Adrenal gland (tissue), 12 donors: ENCODE results near the gene PCDH9. TPM values are rescaled to one million over a fixed set of nuclear protein-coding genes. Genes with fewer than 3 reads are reported as not detected.

Experiments
- DNase-seq, 7 donors: peaks; one replicate each; pipeline ENCODE4 v3.0.0-alpha.2; 2019 to 2020
- H3K27ac ChIP-seq, 5 donors: fragments of 200-600 bp; sonication (generic) in 4 of 5; 1 replicate in 3 of 5; 2 replicates in 2 of 5; pipeline versions ENCODE4 v1.5.1 to v1.8.0; 2016 to 2020; ENCODE audit warnings: mild to moderate bottlenecking in 1 of 5
- H3K27me3 ChIP-seq: fragments of 200-600 bp; 2 replicates; pipeline ENCODE4 v1.8.0; 2021
- H3K36me3 ChIP-seq, 2 donors: fragments of 200-600 bp; replicated peaks in 1 of 2; 1 replicate in 1 of 2; 2 replicates in 1 of 2; pipeline versions ENCODE4 v1.5.1 to v1.8.0; 2018 to 2022
- H3K4me1 ChIP-seq, 2 donors: fragments of 200-600 bp; replicated peaks in 1 of 2; 1 replicate in 1 of 2; 2 replicates in 1 of 2; pipeline versions ENCODE4 v1.5.1 to v1.8.0; 2018 to 2021
- H3K4me3 ChIP-seq, 4 donors: fragments of 200-600 bp; sonication (generic) in 3 of 4; one replicate each; pipeline ENCODE4 v1.5.1; 2016 to 2018
- H3K9me3 ChIP-seq, 3 donors: fragments of 200-600 bp; sonication (generic) in 1 of 3; replicated peaks in 1 of 3; 1 replicate in 2 of 3; 2 replicates in 1 of 3; pipeline versions ENCODE4 v1.5.1 to v1.8.0; 2016 to 2021
- POLR2A ChIP-seq, 2 donors: fragments of 450-650 bp; IDR thresholded peaks; one replicate each; pipeline ENCODE4 v1.6.1; 2017; ENCODE audit warnings: antibody characterized with exemption in 2 of 2, mild to moderate bottlenecking in 2 of 2, moderate library complexity in 1 of 2
- WGBS, 4 donors: extraction: QIAGEN DNeasy Blood & Tissue Kit in 2 of 4; methylation state at CpG; one replicate each; pipeline versions ENCODE4 v1.1.5 to v1.1.7; 2013 to 2017; 5-methylcytosine and 5-hydroxymethylcytosine counted together
- intact Hi-C, 2 donors: fragments of 100-400 bp; cut with DNase I; formaldehyde crosslinking; loops; one replicate each; pipeline versions ENCODE4 v1.14.1 to v1.15.0; 2022 to 2023
- polyA plus RNA-seq, 3 donors: library from polyadenylated mRNA; stranded (reverse); fragments of 200-250 nt in 2 of 3; fragments of 350-450 nt in 1 of 3; fragmentation: Illumina TruSeq in 1 of 3; extraction: RNeasy Lipid Tissue Mini Kit (QIAGEN cat#74804) in 1 of 3; gene quantifications; one replicate each; pipeline ENCODE4 v1.2.3, GENCODE V29; 2013 to 2014
- total RNA-seq, 9 donors: library from RNA; depleted of rRNA in 4 of 9; stranded (reverse); fragments of >200 nt in 4 of 9; fragments of 120-200 nt in 1 of 9; fragmentation: NEBNext Ultra II Directional in 1 of 9; extraction: Animal tissue kit (Norgen Biotek cat#: 25700) in 1 of 9; gene quantifications; one replicate each; pipeline versions ENCODE4 v1.1.0 to v1.2.4, GENCODE V29; 2013 to 2023
- TF ChIP-seq, protein P1 (sequence below), 6 experiments: fragments of 450-650 bp in 4 of 6; fragments of 200-600 bp in 2 of 6; sonication (generic) in 1 of 6; IDR thresholded peaks; 1 replicate in 5 of 6; 2 replicates in 1 of 6; pipeline versions ENCODE4 v1.5.1 to v1.8.0; 2016 to 2021; ENCODE audit warnings: antibody characterized with exemption in 6 of 6, mild to moderate bottlenecking in 2 of 6, moderate library complexity in 1 of 6
- donor health status: healthy with polysubstance abuse.
- donor health status: Bipolar disorder and iron deficiency.
- donor health status: DM: yes; HTN: yes; CAD: no.
- donor health status: DM: no; HTN: no; CAD: no.
- donor health status: DM: no; HTN: no; CAD: no.
- donor health status: DM: yes; HTN: yes; CAD: no.

Gene PCDH9
- total and polyA plus RNA-seq, 12 donors, result 0.71 to 10.9 (median 3.6) TPM

DNA sequence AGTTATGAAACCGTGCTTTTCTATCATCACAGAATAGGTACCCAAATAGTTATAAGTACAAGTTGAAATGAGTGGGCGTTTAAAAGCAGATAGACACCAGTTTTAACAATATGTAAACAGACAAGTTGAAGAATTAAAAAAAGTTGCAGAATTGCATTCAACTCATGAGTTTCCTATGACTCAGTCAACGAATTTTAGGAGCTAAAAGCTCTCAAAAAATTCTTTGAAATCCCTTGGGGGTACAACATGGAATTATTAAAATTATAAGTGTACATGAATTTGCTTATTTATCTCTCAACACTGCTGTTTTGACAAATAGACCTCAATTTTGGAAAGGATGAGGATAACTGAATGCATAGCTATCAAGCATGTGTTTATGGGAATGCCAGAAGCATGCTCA, 693.4 kb downstream of the PCDH9 start:
- no peak for DNase-seq
- H3K27me3 ChIP-seq, result no peaks in the 10 kb centered on the region
- TF ChIP-seq, protein P1, sequence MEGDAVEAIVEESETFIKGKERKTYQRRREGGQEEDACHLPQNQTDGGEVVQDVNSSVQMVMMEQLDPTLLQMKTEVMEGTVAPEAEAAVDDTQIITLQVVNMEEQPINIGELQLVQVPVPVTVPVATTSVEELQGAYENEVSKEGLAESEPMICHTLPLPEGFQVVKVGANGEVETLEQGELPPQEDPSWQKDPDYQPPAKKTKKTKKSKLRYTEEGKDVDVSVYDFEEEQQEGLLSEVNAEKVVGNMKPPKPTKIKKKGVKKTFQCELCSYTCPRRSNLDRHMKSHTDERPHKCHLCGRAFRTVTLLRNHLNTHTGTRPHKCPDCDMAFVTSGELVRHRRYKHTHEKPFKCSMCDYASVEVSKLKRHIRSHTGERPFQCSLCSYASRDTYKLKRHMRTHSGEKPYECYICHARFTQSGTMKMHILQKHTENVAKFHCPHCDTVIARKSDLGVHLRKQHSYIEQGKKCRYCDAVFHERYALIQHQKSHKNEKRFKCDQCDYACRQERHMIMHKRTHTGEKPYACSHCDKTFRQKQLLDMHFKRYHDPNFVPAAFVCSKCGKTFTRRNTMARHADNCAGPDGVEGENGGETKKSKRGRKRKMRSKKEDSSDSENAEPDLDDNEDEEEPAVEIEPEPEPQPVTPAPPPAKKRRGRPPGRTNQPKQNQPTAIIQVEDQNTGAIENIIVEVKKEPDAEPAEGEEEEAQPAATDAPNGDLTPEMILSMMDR (IDR thresholded peaks at IDR 0.05), result no peak
- TF ChIP-seq POLR2A (IDR thresholded peaks at IDR 0.05), result no peak
- intact Hi-C loops, result no loop called here
- H3K4me3 ChIP-seq, result no peak overlapping the region
- no peaks in the 10 kb centered on the region for H3K36me3 ChIP-seq
- no peaks in the 10 kb centered on the region for H3K4me1 ChIP-seq
- WGBS, 4 donors, result 72 to 80% (median 74%) methylated on average over 3 of the region's 3 CpGs
- no peak overlapping the region for H3K27ac ChIP-seq
- H3K9me3 ChIP-seq, result no peaks in the 10 kb centered on the region

DNA sequence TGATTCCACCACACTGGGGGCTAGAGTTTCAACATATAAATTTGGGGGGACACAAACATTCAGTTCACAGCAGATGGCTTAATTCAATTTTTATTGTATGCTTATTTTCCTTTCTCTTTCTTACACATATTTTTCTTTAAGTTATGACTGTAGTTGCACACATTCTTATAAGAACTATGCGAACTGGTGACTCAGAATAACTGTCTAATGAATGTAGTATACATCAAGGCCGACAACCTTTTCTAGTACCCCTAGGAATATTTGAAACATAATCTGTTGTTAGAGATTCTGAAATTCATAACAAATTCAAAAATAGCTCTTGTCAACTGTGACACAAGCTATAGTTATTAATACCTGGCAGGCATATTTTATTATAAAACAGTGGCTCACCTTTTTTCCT, 695.6 kb downstream of the PCDH9 start:
- 87 to 90% (median 88%) methylated on average over 2 of the region's 2 CpGs for WGBS, 4 donors
- H3K4me3 ChIP-seq, result no peak overlapping the region
- no peak overlapping the region for H3K27ac ChIP-seq
- no peak for TF ChIP-seq POLR2A (IDR thresholded peaks at IDR 0.05)
- TF ChIP-seq, protein P1 (IDR thresholded peaks at IDR 0.05), result no peak
- H3K4me1 ChIP-seq, result no peaks in the 10 kb centered on the region
- H3K27me3 ChIP-seq, result no peaks in the 10 kb centered on the region
- DNase-seq, result no peak
- no peaks in the 10 kb centered on the region for H3K36me3 ChIP-seq
- intact Hi-C loops, result no loop called here
- no peaks in the 10 kb centered on the region for H3K9me3 ChIP-seq

DNA sequence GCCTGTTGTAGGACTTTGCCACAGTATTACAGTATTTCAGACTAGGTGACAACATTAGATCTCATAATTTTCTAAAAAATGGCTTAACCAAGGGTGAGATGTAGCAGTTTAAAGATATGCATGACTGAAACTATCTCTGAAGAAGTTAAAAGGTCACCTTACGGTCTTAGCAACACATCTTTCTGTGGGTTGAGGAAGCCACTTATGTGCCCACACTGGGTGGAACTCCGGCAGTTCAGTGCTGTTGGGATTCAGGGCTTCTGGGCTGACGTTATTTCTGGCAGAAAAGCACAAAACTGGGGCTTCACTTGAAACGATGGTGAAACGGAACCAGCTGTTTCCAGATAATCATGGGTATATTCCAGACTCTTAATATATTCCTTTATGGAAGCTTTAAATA, 697.3 kb downstream of the PCDH9 start:
- H3K4me1 ChIP-seq, result no peaks in the 10 kb centered on the region
- TF ChIP-seq, protein P1 (IDR thresholded peaks at IDR 0.05), result no peak
- TF ChIP-seq POLR2A (IDR thresholded peaks at IDR 0.05), result no peak
- H3K27ac ChIP-seq, result no peak overlapping the region
- intact Hi-C loops, result no loop called here
- no peaks in the 10 kb centered on the region for H3K9me3 ChIP-seq
- no peaks in the 10 kb centered on the region for H3K27me3 ChIP-seq
- WGBS, 4 donors, result 65 to 86% (median 84%) methylated on average over 5 of the region's 5 CpGs
- H3K36me3 ChIP-seq, result no peaks in the 10 kb centered on the region
- no peak for DNase-seq
- H3K4me3 ChIP-seq, result no peak overlapping the region

DNA sequence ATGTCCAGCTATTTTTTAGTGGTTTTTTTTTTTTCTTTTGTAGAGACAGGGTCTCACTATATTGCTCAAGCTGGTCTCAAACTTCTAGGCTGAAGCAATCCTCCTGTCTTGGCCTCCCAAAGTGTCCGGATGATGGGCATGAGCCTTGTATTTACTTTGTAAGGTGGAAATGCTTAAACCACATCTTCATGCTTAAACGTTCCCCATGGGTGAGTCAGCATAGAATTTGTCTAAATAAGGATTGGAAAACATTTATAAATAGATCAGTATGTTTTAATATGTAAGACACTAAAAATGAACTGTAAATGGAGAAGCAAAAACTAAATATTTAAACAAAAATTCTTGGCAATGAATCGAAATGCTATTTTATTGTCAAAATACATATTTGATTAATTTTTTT, 698.0 kb downstream of the PCDH9 start:
- intact Hi-C loops, result no loop called here
- H3K4me1 ChIP-seq, result no peaks in the 10 kb centered on the region

More for the DNA sequence above, 698.0 kb downstream of the PCDH9 start:
- H3K27ac ChIP-seq, result no peak overlapping the region
- no peaks in the 10 kb centered on the region for H3K27me3 ChIP-seq
- no peaks in the 10 kb centered on the region for H3K36me3 ChIP-seq
- DNase-seq, result no peak
- WGBS, 4 donors, result 62 to 69% (median 64%) methylated on average over 3 of the region's 3 CpGs
- H3K4me3 ChIP-seq, result peak overlapping the region in 1 of 4 donors; percentile 1
- no peak for TF ChIP-seq POLR2A (IDR thresholded peaks at IDR 0.05)
- TF ChIP-seq, protein P1 (IDR thresholded peaks at IDR 0.05), result no peak
- H3K9me3 ChIP-seq, result no peaks in the 10 kb centered on the region
